ENCODE measurements around the gene EED.
"Not testable (repeated sequence)": the region's sequence is repeated elsewhere in the genome, so short reads cannot be mapped to it uniquely, and the experiment has no call there.

Gene EED

DNA sequence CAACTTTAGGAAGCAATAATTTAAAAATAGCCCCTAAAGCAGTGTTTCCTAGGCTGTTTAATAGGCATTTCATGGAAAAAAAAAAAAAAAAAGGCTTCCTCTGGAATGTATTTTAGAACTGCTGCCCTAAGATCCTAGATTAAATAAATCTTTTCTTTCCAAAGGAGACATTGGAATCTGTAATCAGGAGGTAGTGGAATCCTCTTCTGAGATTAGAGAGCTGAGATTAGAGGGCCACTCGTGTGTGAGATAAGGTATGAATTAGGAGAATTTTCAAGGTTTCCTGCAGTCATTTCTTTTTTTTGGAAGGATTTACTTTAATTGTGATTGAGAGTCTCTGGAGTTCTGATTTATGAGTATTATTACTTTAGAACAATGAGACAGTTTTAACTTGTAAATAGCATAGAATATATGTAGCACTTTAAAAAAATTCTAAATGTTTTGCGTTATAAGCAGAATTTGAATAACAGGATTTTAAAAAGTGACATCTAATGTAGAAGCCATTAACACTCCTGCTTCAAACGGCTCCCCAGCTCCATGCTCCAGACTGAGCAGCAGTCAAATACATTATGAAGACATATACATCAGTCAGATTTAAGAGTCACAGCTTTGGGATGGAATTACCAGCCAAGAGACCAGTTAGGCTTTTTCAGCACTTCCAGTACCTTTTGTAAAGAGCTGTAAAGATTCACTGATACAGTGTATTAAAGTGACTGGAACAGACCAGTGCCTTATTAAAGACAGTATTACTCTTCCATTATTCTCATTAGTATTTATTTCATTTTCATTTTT lies 5.0 kb downstream of the EED start:
- DNase-seq, result no peak

DNA sequence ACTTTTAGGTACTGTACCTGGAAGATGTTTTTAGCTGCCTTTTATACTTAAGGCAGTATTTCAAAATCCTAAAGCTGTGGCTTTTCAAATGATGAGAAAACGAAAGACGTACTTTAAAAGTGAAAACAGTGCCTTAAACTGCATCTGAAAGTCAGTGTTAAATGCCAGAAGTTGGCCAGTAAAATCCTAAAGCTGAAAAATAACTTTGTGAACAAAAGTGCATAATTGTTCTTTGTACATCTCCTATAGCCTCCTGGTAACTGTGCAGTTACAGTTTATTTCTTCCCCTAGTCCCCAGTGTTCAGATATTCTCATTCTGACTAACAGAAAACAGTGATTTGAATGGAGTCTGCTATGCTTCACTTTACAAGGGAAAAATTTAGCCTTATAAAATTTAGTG lies 6.8 kb downstream of the EED start:
- DNase-seq, result no peak

GRCh38 chr11:86255896-86256295 lies 11.3 kb downstream of the EED start:
- DNase-seq, result no peak

DNA sequence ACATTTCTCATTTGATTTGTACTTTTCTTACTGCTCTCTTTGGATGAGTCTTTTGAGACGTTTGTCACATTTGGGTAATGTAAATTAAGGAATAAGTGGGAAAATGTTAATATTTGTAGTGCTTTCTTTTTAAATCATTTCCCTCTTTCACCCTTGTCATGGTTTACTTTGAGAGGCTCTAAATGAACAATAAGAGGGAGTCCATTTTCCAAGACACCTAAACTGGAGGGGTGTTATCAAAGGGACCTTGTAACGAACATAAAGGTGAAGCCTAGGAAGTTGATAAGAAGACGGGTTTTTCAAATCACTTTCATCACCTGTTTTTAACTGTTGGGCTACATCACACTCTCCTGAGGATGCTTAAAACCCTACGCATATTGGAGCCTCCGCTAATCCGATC lies 12.1 kb downstream of the EED start:
- DNase-seq, result no peak

DNA sequence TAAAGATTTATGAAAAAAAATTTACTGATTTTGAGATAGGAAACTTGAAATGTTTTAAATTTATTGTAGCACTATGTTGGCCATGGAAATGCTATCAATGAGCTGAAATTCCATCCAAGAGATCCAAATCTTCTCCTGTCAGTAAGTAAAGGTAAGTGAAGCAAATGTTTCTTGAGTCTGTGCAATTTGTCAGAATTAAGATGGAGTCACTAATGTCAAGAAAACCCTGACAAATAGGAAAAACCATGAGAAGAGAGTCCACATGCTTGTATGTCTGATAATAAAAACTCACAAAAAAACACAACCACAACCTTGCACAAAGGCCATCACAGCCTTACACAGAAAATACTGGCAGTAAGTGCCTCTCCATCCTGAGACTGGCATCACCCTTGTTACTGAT lies 12.9 kb downstream of the EED start:
- DNase-seq, result no peak

DNA sequence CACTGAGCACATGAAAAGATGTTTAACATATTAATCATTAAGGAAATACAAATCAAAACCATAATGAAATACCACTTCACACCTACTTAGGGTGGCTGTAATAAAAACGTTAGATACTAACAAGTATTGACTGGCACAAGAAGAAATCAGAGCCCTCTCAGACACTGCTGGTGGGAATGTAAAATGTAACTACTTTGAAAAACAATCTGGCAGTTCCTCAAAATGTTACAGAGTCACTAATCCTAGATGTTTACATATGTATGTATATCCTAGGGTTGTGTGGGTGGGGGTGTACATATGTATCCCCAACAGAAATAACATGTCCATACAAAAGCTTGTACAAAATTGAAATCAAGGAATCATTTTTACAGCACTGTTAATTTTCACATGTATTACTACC lies 15.2 kb downstream of the EED start:
- DNase-seq, result no peak

GRCh38 chr11:86261328-86261727 lies 16.8 kb downstream of the EED start:
- DNase-seq, result no peak

DNA sequence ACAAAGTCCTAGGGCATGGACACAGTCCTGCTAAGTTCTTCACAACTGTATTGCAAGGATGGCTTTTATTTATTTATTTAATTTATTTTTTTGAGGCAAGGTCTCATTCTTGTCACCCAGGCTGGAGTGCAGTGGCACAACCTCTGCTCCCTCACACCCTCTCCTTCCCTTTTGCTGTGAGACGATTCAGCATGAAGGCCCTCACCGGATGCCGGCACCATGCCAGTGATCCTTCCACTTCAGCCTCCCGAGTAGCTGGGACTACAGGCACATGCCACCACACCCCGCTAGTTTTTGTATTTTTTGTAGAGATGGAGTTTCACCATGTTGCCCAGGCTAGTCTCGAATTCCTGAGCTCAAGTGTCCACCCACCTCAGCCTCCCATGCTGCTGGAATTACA lies 17.8 kb downstream of the EED start:
- no peak for DNase-seq

- DNase-seq, result no peak
Observed at GRCh38 chr11:86264649-86265048, 20.1 kb downstream of the EED start.

- no peak for DNase-seq
Observed at GRCh38 chr11:86265194-86265593, 20.6 kb downstream of the EED start.

- DNase-seq, result no peak
Observed at GRCh38 chr11:86269645-86270044, 25.1 kb downstream of the EED start.

GRCh38 chr11:86274503-86274902 lies 29.9 kb downstream of the EED start:
- DNase-seq, result no peak

DNA sequence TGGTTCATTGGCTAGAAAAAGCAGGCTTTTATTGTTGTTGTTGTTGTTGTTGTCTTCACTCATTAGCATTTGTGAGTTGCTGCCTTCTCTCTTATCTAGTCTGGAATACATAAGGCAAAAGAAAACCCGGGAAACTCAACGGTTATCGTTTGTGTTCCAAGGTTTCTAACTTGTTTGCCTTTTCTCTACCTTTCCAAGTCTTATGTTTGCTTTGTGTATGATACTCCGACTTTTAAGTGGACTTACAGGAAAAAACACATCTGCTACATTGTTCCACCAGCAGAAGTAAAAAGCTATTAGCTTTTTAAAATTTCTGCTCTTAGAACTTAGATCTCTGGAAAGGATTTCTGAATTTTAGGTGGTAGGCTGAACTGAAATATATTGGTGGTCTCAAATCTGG lies 30.4 kb downstream of the EED start:
- no peak for DNase-seq

GRCh38 chr11:86275493-86276370 lies 31.2 kb downstream of the EED start:
- DNase-seq, result no peak

DNA sequence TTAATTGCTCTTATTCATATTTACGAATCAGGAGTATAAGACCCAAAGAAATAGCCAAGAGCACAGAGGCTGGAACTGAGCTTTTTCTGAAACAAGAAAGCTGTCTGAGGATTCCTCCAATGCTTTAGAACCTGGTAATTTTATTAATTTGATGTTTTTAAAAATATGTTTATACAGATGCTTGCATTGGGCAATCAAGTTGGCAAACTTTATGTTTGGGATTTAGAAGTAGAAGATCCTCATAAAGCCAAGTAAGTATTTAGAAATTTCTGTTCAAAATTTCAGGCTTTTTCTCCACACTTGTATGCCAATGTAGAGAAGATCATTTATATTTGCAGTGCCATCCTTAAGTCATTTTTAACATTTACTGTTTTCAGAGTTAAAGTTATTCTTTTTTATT lies 33.2 kb downstream of the EED start:
- DNase-seq, result no peak

DNA sequence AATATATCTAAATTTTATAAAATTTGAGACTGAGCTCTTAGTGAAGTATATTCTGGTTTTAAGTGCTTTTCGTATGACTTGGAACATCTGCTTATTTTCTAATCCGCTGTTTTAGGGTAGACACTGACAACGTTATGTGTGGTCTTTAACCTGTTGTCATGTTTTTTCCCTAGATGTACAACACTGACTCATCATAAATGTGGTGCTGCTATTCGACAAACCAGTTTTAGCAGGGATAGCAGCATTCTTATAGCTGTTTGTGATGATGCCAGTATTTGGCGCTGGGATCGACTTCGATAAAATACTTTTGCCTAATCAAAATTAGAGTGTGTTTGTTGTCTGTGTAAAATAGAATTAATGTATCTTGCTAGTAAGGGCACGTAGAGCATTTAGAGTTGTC lies 33.7 kb downstream of the EED start:
- DNase-seq, result no peak

DNA sequence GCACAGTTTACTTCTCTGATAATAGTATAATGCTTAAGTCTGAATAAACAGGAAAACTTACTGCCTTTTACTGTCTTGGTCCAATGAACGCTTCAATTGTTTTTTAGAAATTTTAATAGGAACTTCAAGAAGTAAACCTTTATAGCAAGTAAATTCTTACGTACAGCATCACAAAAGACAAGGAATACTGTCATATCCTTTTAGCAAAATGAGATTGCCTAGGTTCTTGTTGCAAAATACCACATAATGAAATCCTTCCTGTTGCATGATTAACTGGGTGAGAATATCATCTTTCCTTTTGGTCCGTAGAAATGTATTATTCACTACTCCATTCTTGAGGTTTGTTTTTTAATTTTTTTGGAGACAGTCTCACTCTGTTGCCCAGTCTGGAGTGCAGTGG lies 35.2 kb downstream of the EED start:
- DNase-seq, result no peak

GRCh38 chr11:86287468-86287796 lies 42.9 kb downstream of the EED start:
- no peak for DNase-seq

DNA sequence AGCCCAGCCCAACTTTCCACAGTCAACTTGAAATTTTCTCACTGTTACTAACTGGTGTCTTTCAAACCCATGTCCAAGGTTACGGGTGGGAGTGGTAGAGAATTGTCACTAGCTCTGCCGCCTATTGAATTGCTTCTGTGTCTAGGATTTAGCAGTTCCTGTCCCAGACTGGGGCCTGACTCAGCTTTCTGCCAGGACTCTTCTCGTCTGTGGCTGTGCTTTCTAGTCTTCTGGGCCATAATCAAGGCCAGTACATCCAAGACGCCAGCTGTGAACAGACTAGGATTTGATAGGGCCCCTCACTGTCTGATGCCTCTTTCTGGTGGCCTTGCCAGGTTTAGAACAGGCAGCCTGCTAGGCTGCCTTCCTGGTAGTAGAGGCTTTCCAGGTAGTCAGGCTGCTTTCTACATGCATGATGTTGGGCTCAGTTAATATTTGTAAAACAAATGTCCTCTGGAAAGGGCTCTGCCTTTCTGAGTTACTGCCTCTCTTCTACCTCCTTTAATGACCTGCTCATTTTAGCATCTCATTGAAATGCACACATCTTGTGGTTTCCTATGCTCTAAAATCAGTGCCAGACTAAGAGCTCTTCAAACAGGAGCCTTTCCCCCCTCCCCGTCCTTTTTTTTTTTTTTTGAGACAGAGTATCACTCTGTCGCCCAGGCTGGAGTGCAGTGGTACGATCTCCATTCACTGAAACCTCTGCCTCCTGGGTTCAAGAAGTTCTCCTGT lies 44.4 kb downstream of the EED start:
- no peak for DNase-seq

- not testable (repeated sequence) for DNase-seq
Observed at GRCh38 chr11:86289508-86290280, 45.1 kb downstream of the EED start.

DNA sequence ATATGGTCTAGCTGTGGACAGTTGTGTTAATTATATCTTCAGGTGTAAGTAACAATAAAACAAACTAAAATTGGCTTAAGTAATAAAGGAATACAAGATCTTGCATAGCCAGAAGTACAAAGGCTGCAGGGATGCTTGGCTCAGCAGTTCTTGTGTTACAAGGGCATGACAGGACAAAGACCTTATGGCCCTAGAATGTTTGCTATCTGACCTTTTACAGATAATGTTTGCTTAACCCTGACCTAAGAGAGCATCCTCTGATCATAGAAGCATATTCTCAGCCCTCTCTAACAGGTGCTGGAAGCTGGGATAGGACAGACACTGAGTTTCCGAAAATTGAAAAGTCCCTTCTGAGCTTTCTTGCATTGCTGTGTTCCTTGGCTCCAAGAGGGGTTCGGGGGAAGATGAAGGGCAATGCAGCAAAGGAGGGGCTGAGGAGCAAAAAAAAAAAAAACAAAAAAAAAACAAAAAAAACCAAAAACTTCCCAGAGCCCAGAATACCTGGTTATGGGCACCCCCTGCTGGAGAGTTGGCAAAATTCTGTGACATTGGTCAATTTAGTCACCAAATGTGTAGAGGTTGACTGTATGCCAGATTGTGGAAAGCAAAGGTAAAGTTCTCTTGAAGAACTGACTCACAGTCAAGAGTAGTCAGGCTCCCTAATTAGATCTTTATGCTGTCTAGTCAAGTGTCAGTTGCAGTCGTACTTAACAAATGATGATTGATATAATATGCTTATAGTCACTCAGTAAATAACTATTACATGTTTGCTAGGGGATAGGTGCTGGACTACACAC lies 47.1 kb downstream of the EED start:
- no peak for DNase-seq
